ENCODE measurements around the gene OSGIN1.

The OSGIN1 gene

GRCh38 chr16:83926726-83927397 is 26.2 kb upstream of the OSGIN1 start:
- DNase-seq (ENCODE audit: low read depth), result peak; percentile 47

GRCh38 chr16:83928341-83929055 is 24.5 kb upstream of the OSGIN1 start:
- no peak for DNase-seq (ENCODE audit: low read depth)

GRCh38 chr16:83929811-83930555 is 23.1 kb upstream of the OSGIN1 start:
- no peak for DNase-seq (ENCODE audit: low read depth)

GRCh38 chr16:83930730-83931500 is 22.1 kb upstream of the OSGIN1 start:
- no peak for DNase-seq (ENCODE audit: low read depth)

GRCh38 chr16:83931556-83931955 is 21.5 kb upstream of the OSGIN1 start:
- no peak for DNase-seq (ENCODE audit: low read depth)

- no peak for DNase-seq (ENCODE audit: low read depth)
These were observed 20.7 kb upstream of the OSGIN1 start for GRCh38 chr16:83932304-83932703.

- DNase-seq (ENCODE audit: low read depth), result no peak
These were observed 19.9 kb upstream of the OSGIN1 start for GRCh38 chr16:83932955-83933673.

- no peak for DNase-seq (ENCODE audit: low read depth)
These were observed 19.0 kb upstream of the OSGIN1 start for GRCh38 chr16:83933885-83934683.

GRCh38 chr16:83934684-83934977 is 18.4 kb upstream of the OSGIN1 start:
- DNase-seq (ENCODE audit: low read depth), result no peak

GRCh38 chr16:83935005-83935857 is 17.8 kb upstream of the OSGIN1 start:
- no peak for DNase-seq (ENCODE audit: low read depth)

GRCh38 chr16:83935858-83936255 is 17.2 kb upstream of the OSGIN1 start:
- no peak for DNase-seq (ENCODE audit: low read depth)

GRCh38 chr16:83936581-83937165 is 16.4 kb upstream of the OSGIN1 start:
- no peak for DNase-seq (ENCODE audit: low read depth)

- DNase-seq (ENCODE audit: low read depth), result no peak
These were observed 15.8 kb upstream of the OSGIN1 start for GRCh38 chr16:83937267-83937666.

GRCh38 chr16:83937922-83938885 is 14.8 kb upstream of the OSGIN1 start:
- DNase-seq (ENCODE audit: low read depth), result no peak

- DNase-seq (ENCODE audit: low read depth), result no peak
These were observed 13.7 kb upstream of the OSGIN1 start for GRCh38 chr16:83939266-83939855.

- DNase-seq (ENCODE audit: low read depth), result no peak
These were observed 12.9 kb upstream of the OSGIN1 start for GRCh38 chr16:83940119-83940518.

GRCh38 chr16:83940630-83941378 is 12.2 kb upstream of the OSGIN1 start:
- no peak for DNase-seq (ENCODE audit: low read depth)
